Keratinocyte (primary cell): ENCODE measurements around the gene PRICKLE3.

Experiments used
- EZH2 ChIP-seq: IDR thresholded peaks from one replicate; pipeline ENCODE4 v1.6.1; 2012; ENCODE audit warnings: inconsistent platforms, mild to moderate bottlenecking, low read length, moderate library complexity
- TF ChIP-seq, protein P1 (sequence below), 3 experiments: IDR thresholded peaks in 1 of 3; conservative IDR thresholded peaks in 1 of 3; optimal IDR thresholded peaks in 1 of 3; 2 replicates in 2 of 3; 3 replicates in 1 of 3; pipeline versions ENCODE3 to v1.5.1; 2011; ENCODE audit warnings: low read length in 3 of 3, mild to moderate bottlenecking in 3 of 3, moderate library complexity in 2 of 3, control low read depth in 1 of 3, inconsistent platforms in 1 of 3; ENCODE audit not compliant: insufficient read depth in 2 of 3; ENCODE audit errors: extremely low read depth in 1 of 3

DNA sequence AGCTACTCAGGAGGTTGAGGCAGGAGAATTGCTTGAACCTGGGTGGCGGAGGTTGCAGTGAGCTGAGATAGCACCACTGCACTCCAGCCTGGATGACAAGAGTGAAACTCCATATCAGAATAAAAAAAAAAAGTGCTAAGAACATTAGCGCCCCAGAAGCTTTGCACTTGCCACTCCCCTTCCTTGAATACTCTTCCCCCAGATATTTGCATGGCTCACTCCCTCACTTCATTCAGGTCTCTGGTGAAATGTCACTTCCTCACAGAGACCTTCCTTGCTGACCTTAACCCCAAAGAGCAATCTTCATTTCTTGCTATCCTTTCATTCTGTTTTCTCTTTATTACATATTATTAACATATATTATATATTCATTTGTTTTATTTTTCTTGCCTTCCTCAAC is 35.7 kb upstream of the PRICKLE3 start:
- TF ChIP-seq, protein P1, sequence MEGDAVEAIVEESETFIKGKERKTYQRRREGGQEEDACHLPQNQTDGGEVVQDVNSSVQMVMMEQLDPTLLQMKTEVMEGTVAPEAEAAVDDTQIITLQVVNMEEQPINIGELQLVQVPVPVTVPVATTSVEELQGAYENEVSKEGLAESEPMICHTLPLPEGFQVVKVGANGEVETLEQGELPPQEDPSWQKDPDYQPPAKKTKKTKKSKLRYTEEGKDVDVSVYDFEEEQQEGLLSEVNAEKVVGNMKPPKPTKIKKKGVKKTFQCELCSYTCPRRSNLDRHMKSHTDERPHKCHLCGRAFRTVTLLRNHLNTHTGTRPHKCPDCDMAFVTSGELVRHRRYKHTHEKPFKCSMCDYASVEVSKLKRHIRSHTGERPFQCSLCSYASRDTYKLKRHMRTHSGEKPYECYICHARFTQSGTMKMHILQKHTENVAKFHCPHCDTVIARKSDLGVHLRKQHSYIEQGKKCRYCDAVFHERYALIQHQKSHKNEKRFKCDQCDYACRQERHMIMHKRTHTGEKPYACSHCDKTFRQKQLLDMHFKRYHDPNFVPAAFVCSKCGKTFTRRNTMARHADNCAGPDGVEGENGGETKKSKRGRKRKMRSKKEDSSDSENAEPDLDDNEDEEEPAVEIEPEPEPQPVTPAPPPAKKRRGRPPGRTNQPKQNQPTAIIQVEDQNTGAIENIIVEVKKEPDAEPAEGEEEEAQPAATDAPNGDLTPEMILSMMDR (optimal IDR thresholded peaks at IDR 0.05 in 1 of 3, IDR thresholded peaks at IDR 0.05 in 1 of 3, conservative IDR thresholded peaks at IDR 0.05 in 1 of 3; ENCODE audit: extremely low read depth in 1 of 3, insufficient read depth in 2 of 3, low read length in 3 of 3), result no peak
- TF ChIP-seq EZH2, result no peak
